Hepatocyte (in vitro differentiated cells): ENCODE measurements around the gene C3orf22. TPM values are rescaled to one million over a fixed set of nuclear protein-coding genes. Genes with fewer than 3 reads are reported as not detected.

Experiments used
- DNase-seq: peaks from one replicate; pipeline ENCODE4 v3.0.0-alpha.2; 2016; ENCODE audit warnings: low spot score
- H2AFZ ChIP-seq: fragments of 200-600 bp; sonication (generic); 2 replicates; pipeline ENCODE4 v1.6.0; 2016; ENCODE audit warnings: antibody characterized with exemption, mild to moderate bottlenecking
- H3K27ac ChIP-seq: fragments of 200-600 bp; sonication (generic); 2 replicates; pipeline ENCODE4 v1.5.1; 2016; ENCODE audit warnings: mild to moderate bottlenecking
- H3K27me3 ChIP-seq: fragments of 200-600 bp; sonication (generic); 2 replicates; pipeline ENCODE4 v1.6.1; 2016
- H3K36me3 ChIP-seq: fragments of 200-600 bp; sonication (generic); replicated peaks from 2 replicates; pipeline ENCODE4 v1.5.1; 2016; ENCODE audit warnings: low read depth; ENCODE audit not compliant: insufficient read depth
- H3K4me1 ChIP-seq: fragments of 200-600 bp; sonication (generic); 2 replicates; pipeline ENCODE4 v1.5.1; 2016; ENCODE audit warnings: mild to moderate bottlenecking, moderate library complexity; ENCODE audit not compliant: insufficient read depth
- H3K4me2 ChIP-seq: fragments of 200-600 bp; sonication (generic); 2 replicates; pipeline ENCODE4 v1.6.0; 2016
- H3K4me3 ChIP-seq: fragments of 200-600 bp; sonication (generic); 2 replicates; pipeline ENCODE4 v1.5.1; 2016; ENCODE audit warnings: mild to moderate bottlenecking
- H3K79me2 ChIP-seq: fragments of 200-600 bp; sonication (generic); 2 replicates; pipeline ENCODE4 v1.6.0; 2017; ENCODE audit warnings: mild to moderate bottlenecking
- H3K9me2 ChIP-seq: fragments of 200-600 bp; sonication (generic); replicated peaks from 2 replicates; pipeline ENCODE4 v1.6.0; 2017; ENCODE audit warnings: mild to moderate bottlenecking; ENCODE audit not compliant: insufficient read depth
- H3K9me3 ChIP-seq: fragments of 200-600 bp; sonication (generic); 2 replicates; pipeline ENCODE4 v1.5.1; 2016; ENCODE audit warnings: low read depth, mild to moderate bottlenecking
- H4K20me1 ChIP-seq: fragments of 200-600 bp; sonication (generic); 2 replicates; pipeline ENCODE4 v1.6.0; 2016; ENCODE audit warnings: mild to moderate bottlenecking; ENCODE audit not compliant: insufficient read depth, poor library complexity, severe bottlenecking
- EZH2 ChIP-seq: fragments of 200-600 bp; sonication (generic); IDR thresholded peaks from 2 replicates; pipeline ENCODE4 v1.6.1; 2016; ENCODE audit warnings: antibody characterized with exemption, mild to moderate bottlenecking, borderline replicate concordance
- EZH2phosphoT487 ChIP-seq: fragments of 200-600 bp; sonication (generic); IDR thresholded peaks from one replicate; pipeline ENCODE4 v1.6.1; 2018; ENCODE audit warnings: antibody characterized with exemption, mild to moderate bottlenecking, low read depth, moderate library complexity; ENCODE audit not compliant: unreplicated experiment, severe bottlenecking
- WGBS: methylation state at CpG from one replicate; pipeline ENCODE4 v1.1.6; 2016; ENCODE audit warnings: low lambda C conversion rate; ENCODE audit errors: missing lambda C conversion rate; 5-methylcytosine and 5-hydroxymethylcytosine counted together
- polyA plus RNA-seq: library from polyadenylated mRNA; unstranded; fragments of >200 nt; fragmentation: Nextera tagmentation; extraction: Ambion mirVana; gene quantifications from 2 replicates; pipeline ENCODE4 v1.2.1, GENCODE V29; 2016
- total RNA-seq: library from RNA; depleted of rRNA; stranded (reverse); fragments of >200 nt; gene quantifications from 2 replicates; pipeline ENCODE4 v1.2.3, GENCODE V29; 2014
- TF ChIP-seq, protein P1 (sequence below): fragments of 200-600 bp; sonication (generic); IDR thresholded peaks from 2 replicates; pipeline ENCODE4 v1.5.1; 2016; ENCODE audit warnings: antibody characterized with exemption, mild to moderate bottlenecking; ENCODE audit not compliant: poor library complexity

Gene C3orf22
- total and polyA plus RNA-seq, 2 experiments from 2014 or later = not detected

- H2AFZ ChIP-seq = no peak overlapping the region
- no peaks in the 10 kb centered on the region for H3K9me2 ChIP-seq
- H3K27ac ChIP-seq = no peak overlapping the region
- H3K4me2 ChIP-seq = no peak overlapping the region
- no peaks in the 10 kb centered on the region for H4K20me1 ChIP-seq
- H3K36me3 ChIP-seq = no peaks in the 10 kb centered on the region
- TF ChIP-seq, protein P1, sequence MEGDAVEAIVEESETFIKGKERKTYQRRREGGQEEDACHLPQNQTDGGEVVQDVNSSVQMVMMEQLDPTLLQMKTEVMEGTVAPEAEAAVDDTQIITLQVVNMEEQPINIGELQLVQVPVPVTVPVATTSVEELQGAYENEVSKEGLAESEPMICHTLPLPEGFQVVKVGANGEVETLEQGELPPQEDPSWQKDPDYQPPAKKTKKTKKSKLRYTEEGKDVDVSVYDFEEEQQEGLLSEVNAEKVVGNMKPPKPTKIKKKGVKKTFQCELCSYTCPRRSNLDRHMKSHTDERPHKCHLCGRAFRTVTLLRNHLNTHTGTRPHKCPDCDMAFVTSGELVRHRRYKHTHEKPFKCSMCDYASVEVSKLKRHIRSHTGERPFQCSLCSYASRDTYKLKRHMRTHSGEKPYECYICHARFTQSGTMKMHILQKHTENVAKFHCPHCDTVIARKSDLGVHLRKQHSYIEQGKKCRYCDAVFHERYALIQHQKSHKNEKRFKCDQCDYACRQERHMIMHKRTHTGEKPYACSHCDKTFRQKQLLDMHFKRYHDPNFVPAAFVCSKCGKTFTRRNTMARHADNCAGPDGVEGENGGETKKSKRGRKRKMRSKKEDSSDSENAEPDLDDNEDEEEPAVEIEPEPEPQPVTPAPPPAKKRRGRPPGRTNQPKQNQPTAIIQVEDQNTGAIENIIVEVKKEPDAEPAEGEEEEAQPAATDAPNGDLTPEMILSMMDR = no peak
- no peak for TF ChIP-seq EZH2
- TF ChIP-seq EZH2phosphoT487 = no peak
- no peak overlapping the region for H3K4me3 ChIP-seq
- no peaks in the 10 kb centered on the region for H3K27me3 ChIP-seq
- no peaks in the 10 kb centered on the region for H3K9me3 ChIP-seq
- 95% methylated on average over 9 of the region's 9 CpGs for WGBS
- H3K79me2 ChIP-seq = no peaks in the 10 kb centered on the region
- DNase-seq = no peak
- no peaks in the 10 kb centered on the region for H3K4me1 ChIP-seq
Measured at GRCh38 chr3:126569390-126569975, 10.8 kb upstream of the C3orf22 start.

GRCh38 chr3:126568776-126569342, 10.1 kb upstream of the C3orf22 start:
- Histone ChIP-seq H2AFZ (no peak overlapping the region), H3K4me1 (no peaks in the 10 kb centered on the region), H3K9me2 (no peaks in the 10 kb centered on the region), H3K9me3 (no peaks in the 10 kb centered on the region), H3K27me3 (no peaks in the 10 kb centered on the region), H3K27ac (no peak overlapping the region), H3K36me3 (no peaks in the 10 kb centered on the region), H3K4me3 (no peak overlapping the region), H3K4me2 (no peak overlapping the region), H4K20me1 (no peaks in the 10 kb centered on the region), H3K79me2 (no peaks in the 10 kb centered on the region)
- 72% methylated on average over 3 of the region's 3 CpGs for WGBS
- no peak for DNase-seq
- TF ChIP-seq EZH2 = no peak
- TF ChIP-seq, protein P1 = no peak

- no peaks in the 10 kb centered on the region for H4K20me1 ChIP-seq
- no peaks in the 10 kb centered on the region for H3K9me3 ChIP-seq
- H3K27ac ChIP-seq = no peak overlapping the region
- no peak overlapping the region for H2AFZ ChIP-seq
- no peaks in the 10 kb centered on the region for H3K79me2 ChIP-seq
- no peaks in the 10 kb centered on the region for H3K9me2 ChIP-seq
- H3K4me3 ChIP-seq = no peak overlapping the region
- H3K4me2 ChIP-seq = no peak overlapping the region
- 76% methylated on average over 10 of the region's 10 CpGs for WGBS
- DNase-seq = no peak
- no peaks in the 10 kb centered on the region for H3K27me3 ChIP-seq
- H3K4me1 ChIP-seq = no peaks in the 10 kb centered on the region
- H3K36me3 ChIP-seq = no peaks in the 10 kb centered on the region
- TF ChIP-seq, protein P1 = no peak
- no peak for TF ChIP-seq EZH2
- TF ChIP-seq EZH2phosphoT487 = no peak
Measured at GRCh38 chr3:126567696-126568438, 9.1 kb upstream of the C3orf22 start.
